ENCODE results near the gene NAPG. TPM values are rescaled to one million over a fixed set of nuclear protein-coding genes. Genes with fewer than 3 reads are reported as not detected.

NAPG gene
- total RNA-seq, 1 experiment from 2014 or later = 25.8 TPM

DNA sequence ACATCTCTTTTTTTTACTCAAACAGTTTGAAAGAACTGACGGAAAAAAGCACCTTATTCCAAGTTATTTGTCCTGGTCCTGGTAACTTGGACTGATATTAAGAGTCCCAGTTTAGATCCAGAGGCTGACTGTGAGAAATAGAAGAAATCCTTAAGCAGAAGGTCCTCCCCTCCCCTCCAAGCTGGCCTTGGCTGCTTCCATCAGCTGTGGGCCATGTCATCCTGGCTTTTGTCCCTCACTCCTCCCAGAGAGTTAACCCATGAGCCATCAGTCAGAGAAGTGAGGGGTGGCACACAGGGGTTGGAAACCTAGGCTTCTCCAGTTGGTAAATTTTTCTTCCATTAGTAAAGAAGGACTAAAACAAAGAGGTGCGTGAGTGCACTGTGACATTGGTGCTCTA is 9.7 kb upstream of the NAPG start:
- no peaks in the 10 kb centered on the region; the same call in 1 of the 2 replicates for H3K4me1 Mint-ChIP-seq
- no peak for DNase-seq (ENCODE audit: low spot score)
- no peaks in the 10 kb centered on the region for H3K27me3 Mint-ChIP-seq (ENCODE audit: low read depth)
- no peaks in the 10 kb centered on the region for H3K36me3 Mint-ChIP-seq
- ChIA-PET POLR2A (no interaction called here), CTCF (no interaction called here)
- TF ChIP-seq NFYB (CRISPR knock-in tag; conservative IDR thresholded peaks at IDR 0.05; ENCODE audit: low read depth) (no peak), FOXK1 (CRISPR knock-in tag; IDR thresholded peaks at IDR 0.05) (no peak), TP53 (CRISPR knock-in tag; IDR thresholded peaks at IDR 0.05) (no peak), ZNF121 (CRISPR knock-in tag; IDR thresholded peaks at IDR 0.05) (no peak), TEAD4 (CRISPR knock-in tag; IDR thresholded peaks at IDR 0.05) (no peak), FOXJ3 (CRISPR knock-in tag; IDR thresholded peaks at IDR 0.05; ENCODE audit: borderline replicate concordance) (no peak), JUN (CRISPR knock-in tag; IDR thresholded peaks at IDR 0.05) (no peak), ZNF219 (CRISPR knock-in tag; IDR thresholded peaks at IDR 0.05; ENCODE audit: borderline replicate concordance) (no peak), ATF1 (CRISPR knock-in tag; IDR thresholded peaks at IDR 0.05) (no peak), NR1H2 (CRISPR knock-in tag; IDR thresholded peaks at IDR 0.05) (no peak)
- TF ChIP-seq, protein P1, sequence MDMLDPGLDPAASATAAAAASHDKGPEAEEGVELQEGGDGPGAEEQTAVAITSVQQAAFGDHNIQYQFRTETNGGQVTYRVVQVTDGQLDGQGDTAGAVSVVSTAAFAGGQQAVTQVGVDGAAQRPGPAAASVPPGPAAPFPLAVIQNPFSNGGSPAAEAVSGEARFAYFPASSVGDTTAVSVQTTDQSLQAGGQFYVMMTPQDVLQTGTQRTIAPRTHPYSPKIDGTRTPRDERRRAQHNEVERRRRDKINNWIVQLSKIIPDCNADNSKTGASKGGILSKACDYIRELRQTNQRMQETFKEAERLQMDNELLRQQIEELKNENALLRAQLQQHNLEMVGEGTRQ (CRISPR knock-in tag; IDR thresholded peaks at IDR 0.05) = no peak
- TF ChIP-seq, protein P2, sequence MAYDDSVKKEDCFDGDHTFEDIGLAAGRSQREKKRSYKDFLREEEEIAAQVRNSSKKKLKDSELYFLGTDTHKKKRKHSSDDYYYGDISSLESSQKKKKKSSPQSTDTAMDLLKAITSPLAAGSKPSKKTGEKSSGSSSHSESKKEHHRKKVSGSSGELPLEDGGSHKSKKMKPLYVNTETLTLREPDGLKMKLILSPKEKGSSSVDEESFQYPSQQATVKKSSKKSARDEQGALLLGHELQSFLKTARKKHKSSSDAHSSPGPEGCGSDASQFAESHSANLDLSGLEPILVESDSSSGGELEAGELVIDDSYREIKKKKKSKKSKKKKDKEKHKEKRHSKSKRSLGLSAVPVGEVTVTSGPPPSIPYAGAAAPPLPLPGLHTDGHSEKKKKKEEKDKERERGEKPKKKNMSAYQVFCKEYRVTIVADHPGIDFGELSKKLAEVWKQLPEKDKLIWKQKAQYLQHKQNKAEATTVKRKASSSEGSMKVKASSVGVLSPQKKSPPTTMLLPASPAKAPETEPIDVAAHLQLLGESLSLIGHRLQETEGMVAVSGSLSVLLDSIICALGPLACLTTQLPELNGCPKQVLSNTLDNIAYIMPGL (CRISPR knock-in tag; IDR thresholded peaks at IDR 0.05) = no peak
- TF ChIP-seq, protein P3, sequence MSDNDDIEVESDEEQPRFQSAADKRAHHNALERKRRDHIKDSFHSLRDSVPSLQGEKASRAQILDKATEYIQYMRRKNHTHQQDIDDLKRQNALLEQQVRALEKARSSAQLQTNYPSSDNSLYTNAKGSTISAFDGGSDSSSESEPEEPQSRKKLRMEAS (CRISPR knock-in tag; IDR thresholded peaks at IDR 0.05) = no peak
- TF ChIP-seq, protein P4, sequence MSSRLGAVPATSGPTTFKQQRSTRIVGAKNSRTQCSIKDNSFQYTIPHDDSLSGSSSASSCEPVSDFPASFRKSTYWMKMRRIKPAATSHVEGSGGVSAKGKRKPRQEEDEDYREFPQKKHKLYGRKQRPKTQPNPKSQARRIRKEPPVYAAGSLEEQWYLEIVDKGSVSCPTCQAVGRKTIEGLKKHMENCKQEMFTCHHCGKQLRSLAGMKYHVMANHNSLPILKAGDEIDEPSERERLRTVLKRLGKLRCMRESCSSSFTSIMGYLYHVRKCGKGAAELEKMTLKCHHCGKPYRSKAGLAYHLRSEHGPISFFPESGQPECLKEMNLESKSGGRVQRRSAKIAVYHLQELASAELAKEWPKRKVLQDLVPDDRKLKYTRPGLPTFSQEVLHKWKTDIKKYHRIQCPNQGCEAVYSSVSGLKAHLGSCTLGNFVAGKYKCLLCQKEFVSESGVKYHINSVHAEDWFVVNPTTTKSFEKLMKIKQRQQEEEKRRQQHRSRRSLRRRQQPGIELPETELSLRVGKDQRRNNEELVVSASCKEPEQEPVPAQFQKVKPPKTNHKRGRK (CRISPR knock-in tag; IDR thresholded peaks at IDR 0.05; ENCODE audit: borderline replicate concordance) = no peak
- TF ChIP-seq, protein P5, sequence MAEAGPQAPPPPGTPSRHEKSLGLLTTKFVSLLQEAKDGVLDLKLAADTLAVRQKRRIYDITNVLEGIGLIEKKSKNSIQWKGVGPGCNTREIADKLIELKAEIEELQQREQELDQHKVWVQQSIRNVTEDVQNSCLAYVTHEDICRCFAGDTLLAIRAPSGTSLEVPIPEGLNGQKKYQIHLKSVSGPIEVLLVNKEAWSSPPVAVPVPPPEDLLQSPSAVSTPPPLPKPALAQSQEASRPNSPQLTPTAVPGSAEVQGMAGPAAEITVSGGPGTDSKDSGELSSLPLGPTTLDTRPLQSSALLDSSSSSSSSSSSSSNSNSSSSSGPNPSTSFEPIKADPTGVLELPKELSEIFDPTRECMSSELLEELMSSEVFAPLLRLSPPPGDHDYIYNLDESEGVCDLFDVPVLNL (CRISPR knock-in tag; IDR thresholded peaks at IDR 0.05; ENCODE audit: borderline replicate concordance, low read depth) = no peak
- H3K4me3 Mint-ChIP-seq = no peak overlapping the region
- peaks cover 5% of the 10 kb centered on the region for H3K9me3 Mint-ChIP-seq
- no peak overlapping the region for H3K27ac Mint-ChIP-seq
- ATAC-seq = no peak

DNA sequence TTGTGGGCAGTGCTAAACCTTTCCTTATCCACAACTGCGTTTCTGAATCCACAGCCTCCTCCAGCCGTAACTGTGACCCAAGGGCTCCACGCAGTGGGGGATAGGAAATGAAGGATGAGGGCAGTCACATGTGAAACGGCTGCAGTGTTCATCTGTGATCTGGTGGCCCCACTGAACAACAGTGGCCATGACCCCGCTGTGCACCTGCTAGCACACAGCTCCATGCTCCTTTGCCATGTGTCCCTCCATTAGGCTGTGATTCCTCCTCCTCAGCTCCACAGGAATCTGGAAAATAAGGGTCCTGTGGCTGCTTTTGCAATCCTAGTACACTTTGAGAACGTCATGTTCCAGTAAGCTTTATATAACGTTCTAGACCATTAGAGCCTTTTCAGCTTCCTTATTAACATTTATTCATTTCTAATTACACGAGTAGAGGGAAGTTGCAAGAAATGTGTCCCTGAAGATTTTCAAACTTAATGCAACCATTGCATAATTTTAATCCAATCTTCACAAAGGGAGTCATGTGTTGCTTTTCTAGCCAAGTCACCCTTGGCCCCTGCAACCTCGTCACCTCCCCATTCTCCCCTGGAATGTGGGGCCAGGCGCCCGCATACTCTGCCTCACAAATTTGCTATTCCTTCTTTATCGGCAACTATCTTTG is 7.1 kb upstream of the NAPG start:
- TF ChIP-seq, protein P6, sequence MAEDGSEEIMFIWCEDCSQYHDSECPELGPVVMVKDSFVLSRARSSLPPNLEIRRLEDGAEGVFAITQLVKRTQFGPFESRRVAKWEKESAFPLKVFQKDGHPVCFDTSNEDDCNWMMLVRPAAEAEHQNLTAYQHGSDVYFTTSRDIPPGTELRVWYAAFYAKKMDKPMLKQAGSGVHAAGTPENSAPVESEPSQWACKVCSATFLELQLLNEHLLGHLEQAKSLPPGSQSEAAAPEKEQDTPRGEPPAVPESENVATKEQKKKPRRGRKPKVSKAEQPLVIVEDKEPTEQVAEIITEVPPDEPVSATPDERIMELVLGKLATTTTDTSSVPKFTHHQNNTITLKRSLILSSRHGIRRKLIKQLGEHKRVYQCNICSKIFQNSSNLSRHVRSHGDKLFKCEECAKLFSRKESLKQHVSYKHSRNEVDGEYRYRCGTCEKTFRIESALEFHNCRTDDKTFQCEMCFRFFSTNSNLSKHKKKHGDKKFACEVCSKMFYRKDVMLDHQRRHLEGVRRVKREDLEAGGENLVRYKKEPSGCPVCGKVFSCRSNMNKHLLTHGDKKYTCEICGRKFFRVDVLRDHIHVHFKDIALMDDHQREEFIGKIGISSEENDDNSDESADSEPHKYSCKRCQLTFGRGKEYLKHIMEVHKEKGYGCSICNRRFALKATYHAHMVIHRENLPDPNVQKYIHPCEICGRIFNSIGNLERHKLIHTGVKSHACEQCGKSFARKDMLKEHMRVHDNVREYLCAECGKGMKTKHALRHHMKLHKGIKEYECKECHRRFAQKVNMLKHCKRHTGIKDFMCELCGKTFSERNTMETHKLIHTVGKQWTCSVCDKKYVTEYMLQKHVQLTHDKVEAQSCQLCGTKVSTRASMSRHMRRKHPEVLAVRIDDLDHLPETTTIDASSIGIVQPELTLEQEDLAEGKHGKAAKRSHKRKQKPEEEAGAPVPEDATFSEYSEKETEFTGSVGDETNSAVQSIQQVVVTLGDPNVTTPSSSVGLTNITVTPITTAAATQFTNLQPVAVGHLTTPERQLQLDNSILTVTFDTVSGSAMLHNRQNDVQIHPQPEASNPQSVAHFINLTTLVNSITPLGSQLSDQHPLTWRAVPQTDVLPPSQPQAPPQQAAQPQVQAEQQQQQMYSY (CRISPR knock-in tag; IDR thresholded peaks at IDR 0.05) = no peak
- no peak for TF ChIP-seq ZNF121 (CRISPR knock-in tag; IDR thresholded peaks at IDR 0.05)
- TF ChIP-seq, protein P7, sequence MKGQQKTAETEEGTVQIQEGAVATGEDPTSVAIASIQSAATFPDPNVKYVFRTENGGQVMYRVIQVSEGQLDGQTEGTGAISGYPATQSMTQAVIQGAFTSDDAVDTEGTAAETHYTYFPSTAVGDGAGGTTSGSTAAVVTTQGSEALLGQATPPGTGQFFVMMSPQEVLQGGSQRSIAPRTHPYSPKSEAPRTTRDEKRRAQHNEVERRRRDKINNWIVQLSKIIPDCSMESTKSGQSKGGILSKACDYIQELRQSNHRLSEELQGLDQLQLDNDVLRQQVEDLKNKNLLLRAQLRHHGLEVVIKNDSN (CRISPR knock-in tag; IDR thresholded peaks at IDR 0.05) = no peak
- no peak for TF ChIP-seq ZNF138 (CRISPR knock-in tag; conservative IDR thresholded peaks at IDR 0.05)
- no peak for TF ChIP-seq GRHL2 (CRISPR knock-in tag; IDR thresholded peaks at IDR 0.05; ENCODE audit: insufficient replicate concordance, severe bottlenecking)
- no peak for TF ChIP-seq NR1H2 (CRISPR knock-in tag; IDR thresholded peaks at IDR 0.05)
- TF ChIP-seq, protein P8, sequence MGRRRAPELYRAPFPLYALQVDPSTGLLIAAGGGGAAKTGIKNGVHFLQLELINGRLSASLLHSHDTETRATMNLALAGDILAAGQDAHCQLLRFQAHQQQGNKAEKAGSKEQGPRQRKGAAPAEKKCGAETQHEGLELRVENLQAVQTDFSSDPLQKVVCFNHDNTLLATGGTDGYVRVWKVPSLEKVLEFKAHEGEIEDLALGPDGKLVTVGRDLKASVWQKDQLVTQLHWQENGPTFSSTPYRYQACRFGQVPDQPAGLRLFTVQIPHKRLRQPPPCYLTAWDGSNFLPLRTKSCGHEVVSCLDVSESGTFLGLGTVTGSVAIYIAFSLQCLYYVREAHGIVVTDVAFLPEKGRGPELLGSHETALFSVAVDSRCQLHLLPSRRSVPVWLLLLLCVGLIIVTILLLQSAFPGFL (CRISPR knock-in tag; IDR thresholded peaks at IDR 0.05; ENCODE audit: borderline replicate concordance) = no peak
- no peak for TF ChIP-seq TEAD4 (CRISPR knock-in tag; IDR thresholded peaks at IDR 0.05)
- ChIA-PET CTCF (interaction anchor here (1.4 to 2.6 kb wide), 3 partner anchors 26 to 548 kb away, joined by 3 to 10 read pairs (median 4); no protein-coding TSS in a partner anchor), POLR2A (no interaction called here)
- peak; percentile 39; the same call in 1 of the 2 replicates for ATAC-seq
- Mint-ChIP-seq H3K36me3 (no peaks in the 10 kb centered on the region), H3K4me3 (no peak overlapping the region), H3K27ac (no peak overlapping the region), H3K27me3 (ENCODE audit: low read depth) (no peaks in the 10 kb centered on the region), H3K9me3 (peaks cover 5% of the 10 kb centered on the region), H3K4me1 (peaks cover 7% of the 10 kb centered on the region)
- no peak for DNase-seq (ENCODE audit: low spot score)
